ENCODE measurements around the gene STXBP4.

The STXBP4 gene

DNA sequence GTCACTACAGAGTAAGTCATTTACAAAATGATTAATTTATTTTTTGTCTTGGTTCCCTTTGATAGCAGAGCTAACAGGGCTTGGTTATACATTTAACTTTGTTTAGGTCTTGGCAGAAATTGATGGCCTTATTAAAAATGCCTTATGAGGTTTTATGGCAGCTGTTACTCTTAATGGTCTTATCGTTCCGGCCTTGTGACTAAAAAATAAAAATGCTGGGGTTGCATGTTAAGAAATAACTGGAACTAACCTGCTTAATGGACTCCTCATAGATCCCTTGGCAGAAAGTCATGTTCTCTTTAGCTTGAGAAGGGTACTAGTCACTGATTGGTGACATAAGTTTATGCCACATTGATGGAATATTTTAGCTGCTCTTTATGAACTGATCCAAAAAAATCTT lies 18.4 kb upstream of the STXBP4 start:
- peaks cover 20 to 62% of the 10 kb centered on the region in 2 donors for H3K36me3 ChIP-seq (replicated peaks in 1 of 2; ENCODE audit: control insufficient read depth in 2 of 2, insufficient read depth in 2 of 2, low read length in 2 of 2)
- WGBS, 2 donors (ENCODE audit: extremely low coverage in 2 of 2, insufficient read length in 2 of 2, insufficient replicate concordance in 1 of 2) = no CpG with 5 or more reads among the region's 2 CpGs

GRCh38 chr17:54951286-54951685 lies 17.3 kb upstream of the STXBP4 start:
- H4K8ac ChIP-seq (ENCODE audit: low read depth, low read length) = no peak overlapping the region
- peaks cover 21 to 74% of the 10 kb centered on the region in 2 donors for H3K36me3 ChIP-seq (replicated peaks in 1 of 2; ENCODE audit: control insufficient read depth in 2 of 2, insufficient read depth in 2 of 2, low read length in 2 of 2)
- H3K9ac ChIP-seq (ENCODE audit: low read depth, low read length, poor library complexity) = no peak overlapping the region
- H3K4me3 ChIP-seq (ENCODE audit: low read length in 2 of 2) = no peak overlapping the region
- H3K79me1 ChIP-seq (ENCODE audit: low read depth, low read length) = no peaks in the 10 kb centered on the region
- no peak overlapping the region for H2BK15ac ChIP-seq (ENCODE audit: low read length)
- no peaks in the 10 kb centered on the region for H3K9me3 ChIP-seq (replicated peaks in 1 of 2; ENCODE audit: control insufficient read depth in 2 of 2, insufficient read depth in 1 of 2, low read depth in 1 of 2, low read length in 2 of 2)
- no peak overlapping the region for H3K27ac ChIP-seq (replicated peaks; ENCODE audit: low read length)
- H2BK120ac ChIP-seq (ENCODE audit: low read depth, low read length) = no peak overlapping the region
- H3K4me2 ChIP-seq (ENCODE audit: insufficient read depth, low read length, poor library complexity, severe bottlenecking) = no peak overlapping the region
- H2AK5ac ChIP-seq (ENCODE audit: low read depth, low read length) = no peak overlapping the region
- no peak overlapping the region for H2BK5ac ChIP-seq (ENCODE audit: low read length)
- H2AFZ ChIP-seq (ENCODE audit: low read length) = no peak overlapping the region
- no peaks in the 10 kb centered on the region for H3K4me1 ChIP-seq (ENCODE audit: control insufficient read depth in 2 of 2, insufficient read depth in 1 of 2, low read depth in 1 of 2, low read length in 2 of 2)
- DNase-seq (ENCODE audit: low spot score) = no peak
- H2BK12ac ChIP-seq (ENCODE audit: low read length) = no peak overlapping the region
- no peak overlapping the region for H3K4ac ChIP-seq (ENCODE audit: low read length)
- H3K18ac ChIP-seq (ENCODE audit: low read length) = no peak overlapping the region
- H3K23ac ChIP-seq (ENCODE audit: low read depth, low read length, poor library complexity) = no peak overlapping the region
- WGBS, 2 donors (ENCODE audit: extremely low coverage in 2 of 2, insufficient read length in 2 of 2, insufficient replicate concordance in 1 of 2) = no CpG with 5 or more reads among the region's 4 CpGs
- no peak overlapping the region for H3K14ac ChIP-seq (ENCODE audit: low read length)
- no peak overlapping the region for H4K91ac ChIP-seq (ENCODE audit: low read depth, low read length, poor library complexity)
- no peaks in the 10 kb centered on the region for H3K27me3 ChIP-seq (ENCODE audit: control insufficient read depth in 3 of 3, insufficient read depth in 3 of 3, low read depth in 1 of 3, low read length in 3 of 3)

More for the DNA sequence above, 18.4 kb upstream of the STXBP4 start:
- Histone ChIP-seq H3K27ac (replicated peaks; ENCODE audit: low read length) (no peak overlapping the region), H3K4me2 (ENCODE audit: insufficient read depth, low read length, poor library complexity, severe bottlenecking) (no peak overlapping the region), H3K9me3 (replicated peaks in 1 of 2; ENCODE audit: control insufficient read depth in 2 of 2, insufficient read depth in 1 of 2, low read depth in 1 of 2, low read length in 2 of 2) (no peaks in the 10 kb centered on the region), H3K9ac (ENCODE audit: low read depth, low read length, poor library complexity) (no peak overlapping the region), H3K4me1 (ENCODE audit: control insufficient read depth in 2 of 2, insufficient read depth in 1 of 2, low read depth in 1 of 2, low read length in 2 of 2) (no peaks in the 10 kb centered on the region), H2AFZ (ENCODE audit: low read length) (no peak overlapping the region), H3K4me3 (ENCODE audit: low read length in 2 of 2) (no peak overlapping the region), H3K27me3 (ENCODE audit: control insufficient read depth in 3 of 3, insufficient read depth in 3 of 3, low read depth in 1 of 3, low read length in 3 of 3) (no peaks in the 10 kb centered on the region), H3K79me1 (ENCODE audit: low read depth, low read length) (no peaks in the 10 kb centered on the region), H3K23ac (ENCODE audit: low read depth, low read length, poor library complexity) (no peak overlapping the region), H4K8ac (ENCODE audit: low read depth, low read length) (no peak overlapping the region), H3K4ac (ENCODE audit: low read length) (no peak overlapping the region), H2BK120ac (ENCODE audit: low read depth, low read length) (no peak overlapping the region), H2BK12ac (ENCODE audit: low read length) (no peak overlapping the region), H3K18ac (ENCODE audit: low read length) (no peak overlapping the region), H3K14ac (ENCODE audit: low read length) (no peak overlapping the region), H4K91ac (ENCODE audit: low read depth, low read length, poor library complexity) (no peak overlapping the region), H2BK15ac (ENCODE audit: low read length) (no peak overlapping the region), H2AK5ac (ENCODE audit: low read depth, low read length) (no peak overlapping the region), H2BK5ac (ENCODE audit: low read length) (no peak overlapping the region)
- no peak for DNase-seq (ENCODE audit: low spot score)

GRCh38 chr17:54956791-54957190 lies 11.8 kb upstream of the STXBP4 start:
- Histone ChIP-seq H3K4me3 (ENCODE audit: low read length in 2 of 2) (no peak overlapping the region), H3K23ac (ENCODE audit: low read depth, low read length, poor library complexity) (no peak overlapping the region), H3K27ac (replicated peaks; ENCODE audit: low read length) (no peak overlapping the region), H2AK5ac (ENCODE audit: low read depth, low read length) (no peak overlapping the region), H3K4me2 (ENCODE audit: insufficient read depth, low read length, poor library complexity, severe bottlenecking) (no peak overlapping the region), H2AFZ (ENCODE audit: low read length) (no peak overlapping the region), H3K4ac (ENCODE audit: low read length) (no peak overlapping the region), H2BK12ac (ENCODE audit: low read length) (no peak overlapping the region), H3K4me1 (ENCODE audit: control insufficient read depth in 2 of 2, insufficient read depth in 1 of 2, low read depth in 1 of 2, low read length in 2 of 2) (peaks cover 0 to 4% of the 10 kb centered on the region in 2 donors), H2BK5ac (ENCODE audit: low read length) (no peak overlapping the region), H2BK15ac (ENCODE audit: low read length) (no peak overlapping the region), H3K79me1 (ENCODE audit: low read depth, low read length) (no peaks in the 10 kb centered on the region), H3K9me3 (replicated peaks in 1 of 2; ENCODE audit: control insufficient read depth in 2 of 2, insufficient read depth in 1 of 2, low read depth in 1 of 2, low read length in 2 of 2) (no peaks in the 10 kb centered on the region), H3K18ac (ENCODE audit: low read length) (no peak overlapping the region), H2BK120ac (ENCODE audit: low read depth, low read length) (no peak overlapping the region), H3K14ac (ENCODE audit: low read length) (no peak overlapping the region), H3K36me3 (replicated peaks in 1 of 2; ENCODE audit: control insufficient read depth in 2 of 2, insufficient read depth in 2 of 2, low read length in 2 of 2) (peaks cover 21 to 89% of the 10 kb centered on the region in 2 donors), H3K9ac (ENCODE audit: low read depth, low read length, poor library complexity) (no peak overlapping the region), H4K91ac (ENCODE audit: low read depth, low read length, poor library complexity) (no peak overlapping the region), H3K27me3 (ENCODE audit: control insufficient read depth in 3 of 3, insufficient read depth in 3 of 3, low read depth in 1 of 3, low read length in 3 of 3) (no peaks in the 10 kb centered on the region), H4K8ac (ENCODE audit: low read depth, low read length) (no peak overlapping the region)
- DNase-seq (ENCODE audit: low spot score) = no peak
- 100% methylated on average over 1 of the region's 3 CpGs; no CpG with 5 or more reads in 1 of the 2 donors for WGBS, 2 donors (ENCODE audit: extremely low coverage in 2 of 2, insufficient read length in 2 of 2, insufficient replicate concordance in 1 of 2)

DNA sequence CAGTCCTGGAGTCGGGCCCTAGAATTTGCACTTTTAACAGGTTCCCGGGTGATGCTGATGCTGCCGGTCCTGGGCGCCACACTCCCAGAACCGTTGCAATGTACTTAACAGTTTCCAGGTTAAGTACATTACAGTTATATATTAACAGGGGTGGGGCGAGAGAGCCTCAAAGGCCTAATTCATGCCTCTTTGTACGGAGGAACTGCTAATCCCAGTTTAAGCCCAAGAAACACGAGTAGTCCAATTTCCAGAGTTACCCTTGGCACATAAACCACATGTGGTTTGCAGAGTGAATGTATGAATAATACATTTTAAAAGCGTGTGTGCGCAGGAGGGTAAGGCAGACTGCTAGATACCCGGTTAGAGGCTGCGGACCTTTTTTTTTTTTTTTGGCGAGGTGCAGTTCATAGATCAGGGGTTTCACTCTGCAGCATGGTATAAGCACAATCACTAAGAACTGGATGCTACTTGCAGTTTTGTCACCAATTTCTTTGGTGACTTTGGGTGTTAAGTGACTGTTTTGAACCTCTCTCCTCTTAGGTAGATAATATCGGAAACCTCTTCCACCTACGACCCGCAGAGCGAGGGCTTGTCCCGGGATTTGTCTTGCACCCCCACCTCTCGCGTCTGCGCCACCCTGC lies 824 bp upstream of the STXBP4 start:
- no peak overlapping the region for H2BK12ac ChIP-seq (ENCODE audit: low read length)
- H3K79me1 ChIP-seq (ENCODE audit: low read depth, low read length) = peaks cover 2% of the 10 kb centered on the region
- H3K4me2 ChIP-seq (ENCODE audit: insufficient read depth, low read length, poor library complexity, severe bottlenecking) = peak overlapping the region; percentile 56
- peak overlapping the region; percentile 86 to 88 for H3K4me3 ChIP-seq (ENCODE audit: low read length in 2 of 2)
- H3K9ac ChIP-seq (ENCODE audit: low read depth, low read length, poor library complexity) = peak overlapping the region; percentile 88
- H2BK120ac ChIP-seq (ENCODE audit: low read depth, low read length) = no peak overlapping the region
- no peak for DNase-seq (ENCODE audit: low spot score)
- no peaks in the 10 kb centered on the region for H3K27me3 ChIP-seq (ENCODE audit: control insufficient read depth in 3 of 3, insufficient read depth in 3 of 3, low read depth in 1 of 3, low read length in 3 of 3)
- peak overlapping the region; percentile 1 for H3K23ac ChIP-seq (ENCODE audit: low read depth, low read length, poor library complexity)
- peak overlapping the region; percentile 69 for H3K18ac ChIP-seq (ENCODE audit: low read length)
- peaks cover 1 to 39% of the 10 kb centered on the region in 2 donors for H3K36me3 ChIP-seq (replicated peaks in 1 of 2; ENCODE audit: control insufficient read depth in 2 of 2, insufficient read depth in 2 of 2, low read length in 2 of 2)
- no peak overlapping the region for H4K8ac ChIP-seq (ENCODE audit: low read depth, low read length)
- H3K14ac ChIP-seq (ENCODE audit: low read length) = no peak overlapping the region
- H2AK5ac ChIP-seq (ENCODE audit: low read depth, low read length) = peak overlapping the region; percentile 82
- H3K27ac ChIP-seq (replicated peaks; ENCODE audit: low read length) = no peak overlapping the region
- H3K9me3 ChIP-seq (replicated peaks in 1 of 2; ENCODE audit: control insufficient read depth in 2 of 2, insufficient read depth in 1 of 2, low read depth in 1 of 2, low read length in 2 of 2) = no peaks in the 10 kb centered on the region
- H2AFZ ChIP-seq (ENCODE audit: low read length) = peak overlapping the region; percentile 93
- H2BK15ac ChIP-seq (ENCODE audit: low read length) = no peak overlapping the region
- H3K4me1 ChIP-seq (ENCODE audit: control insufficient read depth in 2 of 2, insufficient read depth in 1 of 2, low read depth in 1 of 2, low read length in 2 of 2) = peaks cover 1 to 2% of the 10 kb centered on the region in 2 donors
- H2BK5ac ChIP-seq (ENCODE audit: low read length) = peak overlapping the region; percentile 89
- H4K91ac ChIP-seq (ENCODE audit: low read depth, low read length, poor library complexity) = no peak overlapping the region
- WGBS, 2 donors (ENCODE audit: extremely low coverage in 2 of 2, insufficient read length in 2 of 2, insufficient replicate concordance in 1 of 2) = no CpG with 5 or more reads among the region's 21 CpGs
- no peak overlapping the region for H3K4ac ChIP-seq (ENCODE audit: low read length)

Measured in neuronal stem cell (in vitro differentiated cells).